GM12878 (cell line): ENCODE data around the gene SRXN1. TPM values are rescaled to one million over a fixed set of nuclear protein-coding genes. Genes with fewer than 3 reads are reported as not detected.

ENCODE experiments used
- ATAC-seq: fragments of 200-7000 bp; cut with Tn5 transposase; 3 replicates; pipeline ENCODE4 v1.9.1; 2020; ENCODE audit warnings: mild to moderate bottlenecking, moderate library complexity
- BruUV-seq: library from RNA; stranded (reverse); fragments of 400-500 nt; replicated peaks from 2 replicates; lab custom pipeline; 2021; lab: Mats Ljungman, UMichigan
- CTCF ChIA-PET: fragments of 300-600 bp; sonication (Branson Sonifier 250); formaldehyde crosslinking; extraction: SDS; loops from one replicate; lab custom pipeline; 2021; ENCODE audit warnings: inconsistent platforms; lab: Yijun Ruan, JAX
- POLR2A ChIA-PET: fragments of 350-600 bp; formaldehyde crosslinking; extraction: SDS; loops from one replicate; lab custom pipeline; 2021; ENCODE audit warnings: inconsistent platforms; lab: Charles Lee
- RAD21 ChIA-PET: fragments of 300-600 bp; sonication (Branson Sonifier 250); formaldehyde crosslinking; loops from one replicate; lab custom pipeline; 2023; ENCODE audit warnings: antibody characterized with exemption; ENCODE audit not compliant: unreplicated experiment; lab: Charles Lee
- SMC1A ChIA-PET: fragments of 300-600 bp; sonication (Branson Sonifier 250); formaldehyde crosslinking; loops from one replicate; lab custom pipeline; 2023; ENCODE audit not compliant: unreplicated experiment, uncharacterized antibody; lab: Charles Lee
- DNase-seq: peaks from one replicate; pipeline ENCODE4 v3.0.0-alpha.2; 2011; ENCODE audit warnings: low read depth, low spot score
- FAIRE-seq: peaks from 3 replicates; lab custom pipeline; 2011; peaks lifted over from hg19 to GRCh38; lab: Jason Lieb, UNC
- H2AFZ ChIP-seq: 2 replicates; pipeline ENCODE4 v1.6.0; 2011; ENCODE audit warnings: low read depth, low read length, control low read depth; ENCODE audit not compliant: control insufficient read depth
- H3K27ac ChIP-seq: 2 replicates; pipeline ENCODE4 v1.5.1; 2011; ENCODE audit warnings: control low read depth; ENCODE audit not compliant: control insufficient read depth, insufficient read depth
- H3K27me3 ChIP-seq, 2 experiments: replicated peaks in 1 of 2; 2 replicates each; pipeline versions ENCODE4 v1.6.0 to v1.6.1; 2011; ENCODE audit warnings: low read length in 1 of 2; ENCODE audit not compliant: control insufficient read depth in 2 of 2, insufficient read depth in 2 of 2
- H3K36me3 ChIP-seq, 2 experiments: 2 replicates each; pipeline ENCODE4 v1.5.1; 2011; ENCODE audit warnings: low read length in 1 of 2; ENCODE audit not compliant: control insufficient read depth in 2 of 2, insufficient read depth in 2 of 2
- H3K4me1 ChIP-seq: 2 replicates; pipeline ENCODE4 v1.6.1; 2011; ENCODE audit warnings: mild to moderate bottlenecking, low read length, moderate library complexity, mixed read lengths; ENCODE audit not compliant: control insufficient read depth, insufficient read depth
- H3K4me2 ChIP-seq: 2 replicates; pipeline ENCODE4 v1.6.0; 2011; ENCODE audit warnings: control low read depth; ENCODE audit not compliant: control insufficient read depth, insufficient read depth
- H3K4me3 ChIP-seq: fragments of 200-600 bp; sonication (generic); 2 replicates; pipeline ENCODE4 v1.5.1; 2016
- H3K79me2 ChIP-seq: 2 replicates; pipeline ENCODE4 v1.6.0; 2011; ENCODE audit warnings: low read length; ENCODE audit not compliant: control insufficient read depth, insufficient read depth
- H3K9ac ChIP-seq: 2 replicates; pipeline ENCODE4 v1.8.0; 2011; ENCODE audit warnings: low read length, control low read depth, mixed read lengths; ENCODE audit not compliant: control insufficient read depth, insufficient read depth
- H3K9me3 ChIP-seq: replicated peaks from 3 replicates; pipeline ENCODE4 v1.5.1; 2011; ENCODE audit warnings: mild to moderate bottlenecking, low read length; ENCODE audit not compliant: control insufficient read depth, insufficient read depth
- H4K20me1 ChIP-seq: 2 replicates; pipeline ENCODE4 v1.6.0; 2011; ENCODE audit not compliant: control insufficient read depth, insufficient read depth
- ATF2 ChIP-seq: IDR thresholded peaks from 2 replicates; pipeline ENCODE4 v1.6.1; 2012; ENCODE audit warnings: low read length, inconsistent platforms
- BCL11A ChIP-seq: IDR thresholded peaks from 2 replicates; pipeline ENCODE4 v1.6.1; 2011; ENCODE audit warnings: low read depth, low read length
- CBFB ChIP-seq: IDR thresholded peaks from 2 replicates; pipeline ENCODE4 v1.6.1; 2016; ENCODE audit warnings: antibody characterized with exemption, low read depth
- CBX3 ChIP-seq: fragments of 200-600 bp; sonication (generic); IDR thresholded peaks from 2 replicates; pipeline ENCODE4 v1.6.1; 2016; ENCODE audit warnings: low read depth, borderline replicate concordance
- CTCF ChIP-seq, 3 experiments: IDR thresholded peaks in 2 of 3; conservative IDR thresholded peaks in 1 of 3; 2 replicates each; pipeline ENCODE4 v1.5.1; 2011; ENCODE audit warnings: low read depth in 3 of 3, low read length in 3 of 3, mild to moderate bottlenecking in 3 of 3, control low read depth in 2 of 3, moderate library complexity in 2 of 3, inconsistent platforms in 1 of 3, mixed read lengths in 1 of 3; ENCODE audit not compliant: control insufficient read depth in 2 of 3, insufficient read depth in 1 of 3; ENCODE audit errors: extremely low read depth in 1 of 3
- FOS ChIP-seq: IDR thresholded peaks from 3 replicates; pipeline ENCODE4 v1.6.1; 2011; ENCODE audit warnings: borderline replicate concordance; ENCODE audit not compliant: insufficient read length; ENCODE audit errors: extremely low read depth
- GATAD2B ChIP-seq: fragments of 450-650 bp; conservative IDR thresholded peaks from 2 replicates; pipeline ENCODE4 v1.6.1; 2017; ENCODE audit warnings: low read depth, mild to moderate bottlenecking, moderate library complexity
- HDAC2 ChIP-seq: fragments of 200-600 bp; sonication (generic); IDR thresholded peaks from 2 replicates; pipeline ENCODE4 v1.6.1; 2017
- MEF2A ChIP-seq: IDR thresholded peaks from 2 replicates; pipeline ENCODE4 v1.6.1; 2011; ENCODE audit warnings: low read depth, mild to moderate bottlenecking, low read length, moderate library complexity; ENCODE audit not compliant: insufficient read depth
- NFYB ChIP-seq: IDR thresholded peaks from 2 replicates; pipeline ENCODE4 v1.6.1; 2011; ENCODE audit warnings: low read depth, mild to moderate bottlenecking, low read length, improper control_type of control experiment, moderate library complexity; ENCODE audit not compliant: insufficient read depth
- NR2C1 ChIP-seq: fragments of 450-650 bp; IDR thresholded peaks from 2 replicates; pipeline ENCODE4 v1.6.1; 2017; ENCODE audit warnings: antibody characterized with exemption, mild to moderate bottlenecking, moderate library complexity
- NRF1 ChIP-seq: conservative IDR thresholded peaks from 2 replicates; pipeline ENCODE4 v1.6.1; 2011; ENCODE audit warnings: mild to moderate bottlenecking, low read depth, low read length, improper control_type of control experiment
- PKNOX1 ChIP-seq: fragments of 450-650 bp; IDR thresholded peaks from 2 replicates; pipeline ENCODE4 v1.6.1; 2016; ENCODE audit warnings: mild to moderate bottlenecking
- POLR2AphosphoS2 ChIP-seq: IDR thresholded peaks from 2 replicates; pipeline ENCODE4 v1.6.1; 2011; ENCODE audit warnings: low read depth, mild to moderate bottlenecking, low read length, improper control_type of control experiment, moderate library complexity
- RB1 ChIP-seq: fragments of 450-650 bp; formaldehyde crosslinking; IDR thresholded peaks from 2 replicates; pipeline ENCODE4 v1.6.1; 2017; ENCODE audit warnings: mild to moderate bottlenecking, borderline replicate concordance
- RBBP5 ChIP-seq: fragments of 200-600 bp; sonication (generic); conservative IDR thresholded peaks from 2 replicates; pipeline ENCODE4 v1.6.1; 2016
- RELB ChIP-seq: fragments of 450-650 bp; IDR thresholded peaks from 2 replicates; pipeline ENCODE4 v1.6.1; 2017; ENCODE audit warnings: low read depth, mild to moderate bottlenecking, moderate library complexity
- RFX5 ChIP-seq: IDR thresholded peaks from 2 replicates; pipeline ENCODE4 v1.6.1; 2011; ENCODE audit warnings: low read depth, low read length, improper control_type of control experiment
- SMAD5 ChIP-seq: IDR thresholded peaks from 2 replicates; pipeline ENCODE4 v1.6.1; 2016; ENCODE audit warnings: antibody characterized with exemption, low read depth
- ZNF207 ChIP-seq: fragments of 450-650 bp; IDR thresholded peaks from 2 replicates; pipeline ENCODE4 v1.6.1; 2014; ENCODE audit warnings: antibody characterized with exemption, mild to moderate bottlenecking, borderline replicate concordance
- WGBS: methylation state at CpG from one replicate; pipeline ENCODE4 v1.1.6; 2016; ENCODE audit warnings: low lambda C conversion rate; ENCODE audit not compliant: insufficient replicate concordance, insufficient coverage; ENCODE audit errors: missing lambda C conversion rate; 5-methylcytosine and 5-hydroxymethylcytosine counted together
- in situ Hi-C: fragments of 300-500 bp; cut with MboI; formaldehyde crosslinking; loops from 9 replicates; pipeline ENCODE4 v1.14.3; 2018; ENCODE audit warnings: mixed read lengths
- intact Hi-C: fragments of 100-400 bp; cut with micrococcal nuclease; formaldehyde crosslinking; loops from one replicate; pipeline ENCODE4 v1.14.2; 2022; ENCODE audit not compliant: unreplicated experiment
- polyA plus RNA-seq, 11 experiments: library from polyadenylated mRNA; depleted of rRNA in 4 of 11; unstranded in 6 of 11; stranded (reverse) in 5 of 11; fragments of >200 nt; fragmentation: Nextera tagmentation in 4 of 11; fragmentation: Illumina TruSeq in 1 of 11; extraction: Ambion mirVana in 4 of 11; extraction: Trizol in 1 of 11; gene quantifications; 1 replicate in 1 of 11; 2 replicates in 10 of 11; pipeline versions ENCODE4 v1.2.1 to v1.2.3, GENCODE V29; 2011 to 2016; ENCODE audit warnings: inconsistent platforms in 2 of 11, missing spikeins in 2 of 11, low read depth in 1 of 11
- total RNA-seq, 4 experiments: library from RNA; depleted of rRNA in 3 of 4; stranded (reverse); fragments of >200 nt in 3 of 4; fragmentation: Illumina TruSeq in 1 of 4; extraction: Trizol in 1 of 4; gene quantifications; 2 replicates each; pipeline versions ENCODE4 v1.2.1 to v1.2.3, GENCODE V29; 2013 to 2021

The SRXN1 gene
- total and polyA plus RNA-seq, 10 of the 15 experiments (the other 5 are each of a cell fraction or from before 2014, with no cell fraction given): 4.1 to 20.5 (median 15.6) TPM

- TF ChIP-seq GATAD2B: no peak
- TF ChIP-seq SMAD5: no peak
- TF ChIP-seq POLR2AphosphoS2: no peak
- no peak for TF ChIP-seq FOS
- no peak for TF ChIP-seq NFYB
- TF ChIP-seq NR2C1: no peak
- no peak for TF ChIP-seq HDAC2
Observed at GRCh38 chr20:608970-609369, 44.0 kb downstream of the SRXN1 start (continued).

GRCh38 chr20:607476-607875, 45.5 kb downstream of the SRXN1 start:
- BruUV-seq: no TSS peak
- CTCF ChIA-PET: interaction anchor here (0.6 to 1.4 kb wide), 3 partner anchors 11 to 60 kb away, joined by 3 read pairs; no protein-coding TSS in a partner anchor
- no peak overlapping the region for H3K27ac ChIP-seq
- in situ Hi-C loops (no loop called here), intact Hi-C loops (no loop called here)
- ATAC-seq: no peak
- FAIRE-seq: no peak
- H3K36me3 ChIP-seq: no peaks in the 10 kb centered on the region
- H3K9me3 ChIP-seq: no peaks in the 10 kb centered on the region
- H4K20me1 ChIP-seq: no peaks in the 10 kb centered on the region
- 22% methylated on average over 6 of the region's 6 CpGs for WGBS
- H3K4me1 ChIP-seq: no peaks in the 10 kb centered on the region; the same call in 1 of the 2 replicates
- POLR2A ChIA-PET: no interaction called here
- DNase-seq: no peak
- no peak overlapping the region for H2AFZ ChIP-seq
- no peak overlapping the region for H3K9ac ChIP-seq
- peaks cover 11 to 19% of the 10 kb centered on the region in 2 experiments for H3K27me3 ChIP-seq
- no peak overlapping the region for H3K4me2 ChIP-seq
- no peaks in the 10 kb centered on the region for H3K79me2 ChIP-seq
- RAD21 ChIA-PET: no interaction called here
- no peak overlapping the region for H3K4me3 ChIP-seq
- SMC1A ChIA-PET: interaction anchor here (1.0 kb wide), 1 partner anchor 18 kb away, joined by 3 read pairs; no protein-coding TSS in a partner anchor
- no peak for TF ChIP-seq RBBP5
- TF ChIP-seq CBX3: no peak
- TF ChIP-seq CTCF (IDR thresholded peaks at IDR 0.05 in 2 of 3, conservative IDR thresholded peaks at IDR 0.05 in 1 of 3; ENCODE audit: control insufficient read depth in 2 of 3, extremely low read depth in 1 of 3, insufficient read depth in 1 of 3, low read depth in 3 of 3, low read length in 3 of 3): no peak
- TF ChIP-seq RELB: no peak
- no peak for TF ChIP-seq NRF1
- TF ChIP-seq RFX5: no peak
- no peak for TF ChIP-seq RB1
- TF ChIP-seq BCL11A: no peak
- no peak for TF ChIP-seq CBFB
- no peak for TF ChIP-seq ZNF207
- no peak for TF ChIP-seq MEF2A
- no peak for TF ChIP-seq ATF2
- TF ChIP-seq PKNOX1: no peak
